ENCODE results near the gene LPGAT1. TPM values are rescaled to one million over a fixed set of nuclear protein-coding genes. Genes with fewer than 3 reads are reported as not detected.

LPGAT1 gene
- 27.1 and 48.5 TPM in 2 replicates for total RNA-seq

GRCh38 chr1:211830328-211831142, at the start of gene LPGAT1:
Gene LPGAT1 (minus strand): TSS chr1:211830763. CDS start chr1:211829296, 1,467 bp downstream.

Other genes starting within 250 kb of the LPGAT1 start
- gene NEK2, start 155.1 kb downstream of the LPGAT1 start, total RNA-seq: 9.4 and 23.5 TPM in 2 replicates
- gene INTS7, start 204.8 kb upstream of the LPGAT1 start, total RNA-seq: 15.3 and 19.4 TPM in 2 replicates
- gene DTL, start 205.0 kb upstream of the LPGAT1 start, total RNA-seq: 5.2 and 15.3 TPM in 2 replicates